ENCODE results near the gene DDX25.

DNA sequence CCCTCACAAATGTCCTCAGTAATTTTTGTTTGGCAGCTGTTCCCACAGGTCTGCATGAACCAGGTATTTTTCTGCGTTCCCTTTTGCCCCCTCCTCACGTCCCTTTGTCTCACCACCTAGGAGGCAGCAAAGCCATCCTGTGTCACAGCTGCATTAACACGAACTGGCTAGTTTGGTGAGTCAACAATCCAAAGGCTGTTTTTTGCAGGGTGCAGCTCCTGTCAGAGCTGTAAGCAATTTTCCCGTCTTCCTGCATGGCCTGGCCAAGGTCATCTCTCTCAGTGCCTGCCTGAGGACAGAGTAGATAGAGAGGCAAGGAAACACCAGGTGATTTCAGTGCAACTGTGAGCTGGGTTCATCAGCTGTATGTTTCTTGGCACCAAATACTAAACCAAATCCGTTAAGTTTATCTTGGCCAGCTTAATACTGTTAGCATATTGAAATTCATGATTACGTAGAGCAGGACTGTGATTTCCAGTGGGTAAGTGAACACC, 21.0 kb downstream of the DDX25 start:
- no peak for TF ChIP-seq TAF1 (IDR thresholded peaks at IDR 0.05; ENCODE audit: low read depth)
- no peak for TF ChIP-seq EP300 (IDR thresholded peaks at IDR 0.05; ENCODE audit: borderline replicate concordance)
- TF ChIP-seq YY1 (IDR thresholded peaks at IDR 0.05; ENCODE audit: low read depth) = no peak
- TF ChIP-seq, protein P1, sequence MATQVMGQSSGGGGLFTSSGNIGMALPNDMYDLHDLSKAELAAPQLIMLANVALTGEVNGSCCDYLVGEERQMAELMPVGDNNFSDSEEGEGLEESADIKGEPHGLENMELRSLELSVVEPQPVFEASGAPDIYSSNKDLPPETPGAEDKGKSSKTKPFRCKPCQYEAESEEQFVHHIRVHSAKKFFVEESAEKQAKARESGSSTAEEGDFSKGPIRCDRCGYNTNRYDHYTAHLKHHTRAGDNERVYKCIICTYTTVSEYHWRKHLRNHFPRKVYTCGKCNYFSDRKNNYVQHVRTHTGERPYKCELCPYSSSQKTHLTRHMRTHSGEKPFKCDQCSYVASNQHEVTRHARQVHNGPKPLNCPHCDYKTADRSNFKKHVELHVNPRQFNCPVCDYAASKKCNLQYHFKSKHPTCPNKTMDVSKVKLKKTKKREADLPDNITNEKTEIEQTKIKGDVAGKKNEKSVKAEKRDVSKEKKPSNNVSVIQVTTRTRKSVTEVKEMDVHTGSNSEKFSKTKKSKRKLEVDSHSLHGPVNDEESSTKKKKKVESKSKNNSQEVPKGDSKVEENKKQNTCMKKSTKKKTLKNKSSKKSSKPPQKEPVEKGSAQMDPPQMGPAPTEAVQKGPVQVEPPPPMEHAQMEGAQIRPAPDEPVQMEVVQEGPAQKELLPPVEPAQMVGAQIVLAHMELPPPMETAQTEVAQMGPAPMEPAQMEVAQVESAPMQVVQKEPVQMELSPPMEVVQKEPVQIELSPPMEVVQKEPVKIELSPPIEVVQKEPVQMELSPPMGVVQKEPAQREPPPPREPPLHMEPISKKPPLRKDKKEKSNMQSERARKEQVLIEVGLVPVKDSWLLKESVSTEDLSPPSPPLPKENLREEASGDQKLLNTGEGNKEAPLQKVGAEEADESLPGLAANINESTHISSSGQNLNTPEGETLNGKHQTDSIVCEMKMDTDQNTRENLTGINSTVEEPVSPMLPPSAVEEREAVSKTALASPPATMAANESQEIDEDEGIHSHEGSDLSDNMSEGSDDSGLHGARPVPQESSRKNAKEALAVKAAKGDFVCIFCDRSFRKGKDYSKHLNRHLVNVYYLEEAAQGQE (IDR thresholded peaks at IDR 0.05; ENCODE audit: low read depth) = no peak
- TF ChIP-seq, protein P2, sequence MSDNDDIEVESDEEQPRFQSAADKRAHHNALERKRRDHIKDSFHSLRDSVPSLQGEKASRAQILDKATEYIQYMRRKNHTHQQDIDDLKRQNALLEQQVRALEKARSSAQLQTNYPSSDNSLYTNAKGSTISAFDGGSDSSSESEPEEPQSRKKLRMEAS (IDR thresholded peaks at IDR 0.05) = no peak
- TF ChIP-seq EGR1 (IDR thresholded peaks at IDR 0.05) = no peak
- TF ChIP-seq, protein P3, sequence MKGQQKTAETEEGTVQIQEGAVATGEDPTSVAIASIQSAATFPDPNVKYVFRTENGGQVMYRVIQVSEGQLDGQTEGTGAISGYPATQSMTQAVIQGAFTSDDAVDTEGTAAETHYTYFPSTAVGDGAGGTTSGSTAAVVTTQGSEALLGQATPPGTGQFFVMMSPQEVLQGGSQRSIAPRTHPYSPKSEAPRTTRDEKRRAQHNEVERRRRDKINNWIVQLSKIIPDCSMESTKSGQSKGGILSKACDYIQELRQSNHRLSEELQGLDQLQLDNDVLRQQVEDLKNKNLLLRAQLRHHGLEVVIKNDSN (IDR thresholded peaks at IDR 0.05) = no peak
- TF ChIP-seq RAD21 (IDR thresholded peaks at IDR 0.05; ENCODE audit: low read depth) = no peak

Measured in Ishikawa (cell line).